ENCODE measurements around the gene POLR2L.

- TF ChIP-seq CTCF (conservative IDR thresholded peaks at IDR 0.05; ENCODE audit: low read depth, low read length) (no peak), EZH2 (IDR thresholded peaks at IDR 0.05; ENCODE audit: borderline replicate concordance, low read depth, low read length, poor library complexity, severe bottlenecking) (no peak)
Observed at GRCh38 chr11:889687-890475, 47.6 kb upstream of the POLR2L start.

Measured in A673 (cell line).